Stimulated activated CD8-positive, alpha-beta memory T cell treated with anti-CD3 and anti-CD28 coated beads, Interleukin-15, amount 100 ng/mL, for 48 hours (primary cell): ENCODE measurements around the gene PCDHGA8.
"Not testable (repeated sequence)": the region's sequence is repeated elsewhere in the genome, so short reads cannot be mapped to it uniquely, and the experiment has no call there.

ENCODE experiments used
- DNase-seq, 2 donors: peaks; one replicate each; pipeline ENCODE4 v3.0.0-alpha.2; 2020; ENCODE audit warnings: low read depth in 2 of 2

The PCDHGA8 gene

GRCh38 chr5:141392429-141393198 lies at the start of gene PCDHGA8:
PCDHGA8 (plus strand) TSS chr5:141392633; CDS start chr5:141392814, 181 bp downstream.
- DNase-seq: no peak

GRCh38 chr5:141342773-141343172 lies 49.7 kb upstream of the PCDHGA8 start:
- no peak for DNase-seq

DNA sequence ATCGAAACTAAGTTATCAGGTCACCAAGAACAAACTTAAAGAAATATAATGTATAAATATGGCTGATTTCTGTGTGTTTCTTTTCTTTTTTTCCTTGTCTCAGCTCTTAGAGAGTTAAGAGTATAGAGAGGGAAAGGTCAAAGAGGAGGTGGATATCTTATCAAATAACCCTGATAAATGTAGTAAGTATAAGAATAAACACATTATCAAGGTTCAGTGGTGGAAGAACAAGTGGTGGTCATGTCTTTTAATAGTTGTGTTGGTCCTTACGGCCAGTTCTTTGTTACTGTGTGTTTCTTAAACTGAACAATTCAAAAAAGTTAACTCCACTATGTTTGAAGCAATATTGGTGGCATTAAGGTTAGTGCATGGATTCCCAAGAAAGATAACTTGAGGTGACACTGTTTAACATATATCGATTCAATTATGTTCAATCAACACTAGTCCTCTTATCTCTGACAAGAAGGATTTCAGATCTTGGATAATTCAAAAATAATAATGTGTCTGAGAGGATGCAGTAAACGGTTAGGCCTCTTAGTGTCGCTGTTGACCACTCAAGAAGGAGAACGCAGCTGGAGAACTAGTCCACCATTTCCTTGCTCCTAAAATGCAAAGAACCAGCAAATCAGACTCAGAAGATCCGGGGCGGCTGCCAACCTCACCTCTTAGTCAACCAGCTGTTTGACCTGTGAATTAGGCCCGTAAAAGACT lies 49.0 kb upstream of the PCDHGA8 start, which contains the start of gene PCDHGA3:
Gene PCDHGA3 (plus strand): TSS at position 588 of the 711 bp plus-strand sequence. CDS start 205 bp downstream, outside the sequence.
- DNase-seq: no peak

GRCh38 chr5:141343953-141344463 lies 48.4 kb upstream of the PCDHGA8 start:
- DNase-seq: no peak

GRCh38 chr5:141345327-141345726 lies 47.1 kb upstream of the PCDHGA8 start:
- no peak for DNase-seq

- not testable (repeated sequence) for DNase-seq
Measured at GRCh38 chr5:141346017-141346416, 46.4 kb upstream of the PCDHGA8 start.

- no peak for DNase-seq
Measured at GRCh38 chr5:141349917-141350619, 42.4 kb upstream of the PCDHGA8 start, which contains the start of gene PCDHGB1. PCDHGB1 (plus strand) TSS chr5:141350099; CDS start chr5:141350261, 162 bp downstream.

GRCh38 chr5:141351591-141351990 lies 40.8 kb upstream of the PCDHGA8 start:
- no peak for DNase-seq

- DNase-seq: no peak
Measured at GRCh38 chr5:141354900-141355469, 37.4 kb upstream of the PCDHGA8 start, which contains the start of gene PCDHGA4. PCDHGA4 (plus strand) TSS chr5:141355021; CDS start chr5:141355108, 87 bp downstream.

DNA sequence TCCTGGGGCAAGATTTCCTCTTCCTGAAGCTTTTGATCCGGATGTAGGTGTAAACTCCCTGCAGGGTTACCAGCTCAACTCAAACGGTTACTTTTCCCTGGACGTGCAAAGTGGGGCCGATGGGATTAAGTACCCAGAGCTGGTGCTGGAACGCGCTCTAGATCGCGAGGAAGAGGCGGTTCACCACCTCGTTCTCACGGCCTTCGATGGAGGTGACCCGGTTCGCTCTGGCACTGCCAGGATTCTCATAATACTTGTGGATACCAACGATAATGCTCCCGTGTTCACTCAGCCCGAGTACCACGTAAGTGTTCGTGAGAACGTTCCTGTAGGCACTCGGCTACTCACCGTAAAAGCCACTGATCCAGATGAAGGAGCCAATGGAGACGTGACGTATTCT lies 36.8 kb upstream of the PCDHGA8 start:
- DNase-seq: no peak

GRCh38 chr5:141356133-141356532 lies 36.3 kb upstream of the PCDHGA8 start:
- no peak for DNase-seq

DNA sequence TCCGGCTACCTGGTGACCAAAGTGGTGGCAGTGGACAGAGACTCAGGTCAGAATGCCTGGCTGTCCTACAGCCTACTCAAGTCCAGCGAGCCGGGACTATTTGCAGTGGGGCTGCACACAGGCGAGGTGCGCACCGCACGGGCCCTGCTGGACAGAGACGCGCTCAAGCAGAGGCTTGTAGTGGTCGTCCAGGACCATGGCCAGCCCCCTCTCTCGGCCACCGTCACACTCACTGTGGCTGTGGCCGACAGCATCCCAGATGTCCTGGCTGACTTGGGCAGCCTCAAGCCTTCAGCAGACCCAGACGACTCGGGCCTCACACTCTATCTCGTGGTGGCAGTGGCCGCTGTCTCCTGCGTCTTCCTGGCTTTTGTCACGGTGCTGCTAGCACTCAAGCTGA lies 35.5 kb upstream of the PCDHGA8 start:
- DNase-seq: no peak

DNA sequence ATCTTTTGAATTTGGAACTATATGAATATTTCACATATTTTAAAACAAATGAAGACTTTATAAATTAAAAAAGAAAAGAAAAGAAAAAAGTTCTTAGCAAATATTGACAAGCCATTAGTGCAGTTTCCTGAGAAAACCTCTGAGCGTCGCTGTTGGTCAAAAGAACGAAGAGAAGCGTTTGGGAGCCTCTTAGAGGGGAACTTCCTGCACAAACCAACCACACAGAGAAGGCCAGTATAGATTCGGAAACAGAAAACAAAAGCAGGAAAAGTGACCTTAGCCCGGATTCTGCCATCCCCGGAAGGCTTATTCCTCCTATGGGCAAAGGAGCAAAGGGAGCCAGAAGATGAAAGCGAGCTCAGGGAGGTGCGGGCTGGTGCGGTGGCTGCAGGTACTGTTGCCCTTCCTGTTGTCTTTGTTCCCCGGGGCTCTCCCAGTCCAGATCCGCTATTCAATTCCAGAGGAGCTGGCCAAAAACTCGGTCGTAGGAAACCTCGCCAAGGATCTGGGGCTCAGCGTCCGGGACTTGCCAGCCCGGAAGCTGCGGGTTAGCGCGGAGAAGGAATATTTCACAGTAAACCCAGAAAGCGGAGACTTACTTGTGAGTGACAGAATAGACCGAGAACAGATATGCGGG lies 32.5 kb upstream of the PCDHGA8 start, which contains the start of gene PCDHGB2:
Gene PCDHGB2 (plus strand): TSS at position 205 of the 637 bp plus-strand sequence. CDS start 142 bp downstream, at position 347.
- no peak for DNase-seq

DNA sequence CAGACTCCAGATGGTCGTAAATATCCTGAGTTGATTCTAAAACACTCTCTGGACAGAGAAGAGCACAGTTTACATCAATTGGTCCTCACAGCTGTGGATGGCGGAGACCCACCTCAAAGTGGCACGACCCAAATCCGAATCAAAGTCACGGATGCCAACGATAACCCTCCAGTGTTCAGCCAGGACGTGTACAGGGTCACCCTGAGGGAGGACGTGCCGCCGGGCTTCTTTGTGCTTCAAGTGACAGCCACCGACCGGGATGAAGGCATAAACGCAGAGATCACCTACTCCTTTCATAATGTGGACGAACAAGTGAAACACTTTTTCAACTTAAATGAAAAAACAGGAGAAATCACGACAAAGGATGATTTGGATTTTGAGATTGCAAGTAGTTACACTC lies 31.7 kb upstream of the PCDHGA8 start:
- no peak for DNase-seq

DNA sequence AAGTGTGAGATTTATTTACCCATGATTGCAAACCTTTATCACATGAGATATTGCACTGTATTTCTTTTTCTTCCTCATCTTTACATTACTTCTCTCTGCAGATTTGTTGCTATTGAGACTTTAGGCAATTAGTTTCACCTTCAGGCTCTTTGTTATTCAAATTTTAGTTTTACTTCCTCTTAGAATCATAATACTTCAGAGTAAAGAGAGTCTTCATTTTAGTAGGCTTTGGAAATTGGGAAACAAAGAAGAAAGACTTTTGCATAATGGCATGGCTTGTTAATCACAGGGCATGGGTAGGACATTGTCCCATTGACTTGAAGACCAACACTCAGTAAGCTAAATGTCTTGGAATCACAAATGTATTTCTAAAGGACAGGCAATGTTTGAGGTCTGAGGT lies 29.7 kb upstream of the PCDHGA8 start:
- DNase-seq: no peak

DNA sequence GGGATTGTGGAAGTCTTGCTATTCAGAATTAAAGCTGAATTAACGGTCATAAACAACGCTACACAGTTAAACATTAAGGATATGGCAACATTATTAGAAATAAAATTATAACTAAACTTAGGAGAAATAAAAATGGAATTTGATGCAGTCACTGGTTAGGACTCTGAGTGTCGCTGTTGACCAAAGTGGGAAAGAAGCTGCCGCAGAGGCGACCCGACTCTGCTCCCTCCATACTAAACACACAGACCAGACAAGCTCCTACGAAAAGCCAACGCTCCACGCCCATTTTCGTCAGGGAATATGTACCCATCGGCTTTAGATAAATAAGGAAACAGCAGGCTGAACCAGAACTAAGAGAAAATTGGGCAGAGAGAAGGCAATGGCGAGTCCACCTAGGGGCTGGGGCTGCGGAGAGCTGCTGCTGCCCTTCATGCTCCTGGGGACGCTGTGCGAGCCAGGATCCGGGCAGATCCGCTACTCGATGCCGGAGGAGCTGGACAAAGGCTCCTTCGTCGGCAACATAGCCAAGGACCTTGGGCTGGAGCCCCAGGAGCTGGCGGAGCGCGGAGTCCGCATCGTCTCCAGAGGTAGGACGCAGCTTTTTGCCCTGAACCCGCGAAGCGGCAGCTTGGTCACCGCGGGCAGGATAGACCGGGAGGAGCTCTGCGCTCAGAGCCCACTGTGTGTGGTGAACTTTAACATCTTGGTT lies 28.3 kb upstream of the PCDHGA8 start, which contains the start of gene PCDHGA5:
Gene PCDHGA5 (plus strand): TSS at position 211 of the 709 bp plus-strand sequence. CDS start 169 bp downstream, at position 380.
- DNase-seq: no peak

DNA sequence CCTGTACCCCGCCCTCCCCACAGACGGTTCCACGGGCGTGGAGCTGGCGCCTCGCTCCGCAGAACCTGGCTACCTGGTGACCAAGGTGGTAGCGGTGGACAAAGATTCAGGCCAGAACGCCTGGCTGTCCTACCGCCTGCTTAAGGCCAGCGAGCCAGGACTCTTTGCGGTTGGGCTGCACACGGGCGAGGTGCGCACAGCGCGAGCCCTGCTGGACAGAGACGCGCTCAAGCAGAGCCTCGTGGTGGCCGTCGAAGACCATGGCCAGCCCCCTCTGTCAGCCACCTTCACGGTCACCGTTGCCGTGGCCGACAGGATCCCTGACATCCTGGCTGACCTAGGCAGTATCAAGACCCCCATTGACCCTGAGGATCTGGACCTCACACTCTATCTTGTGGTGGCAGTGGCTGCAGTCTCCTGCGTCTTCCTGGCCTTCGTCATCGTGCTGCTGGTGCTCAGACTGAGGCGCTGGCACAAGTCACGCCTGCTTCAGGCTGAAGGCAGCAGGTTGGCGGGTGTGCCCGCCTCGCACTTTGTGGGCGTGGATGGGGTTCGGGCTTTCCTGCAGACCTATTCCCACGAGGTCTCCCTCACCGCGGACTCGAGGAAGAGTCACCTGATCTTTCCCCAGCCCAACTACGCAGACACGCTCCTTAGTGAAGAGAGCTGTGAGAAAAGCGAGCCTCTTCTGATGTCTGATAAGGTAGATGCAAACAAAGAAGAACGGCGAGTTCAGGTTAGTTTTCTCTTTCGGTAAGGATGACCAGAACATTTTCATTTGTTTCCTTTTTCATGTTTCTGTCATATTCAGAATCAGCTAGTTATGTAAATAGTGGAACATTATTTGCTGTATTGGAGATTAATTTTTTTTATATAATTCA lies 26.2 kb upstream of the PCDHGA8 start:
- DNase-seq: no peak

DNA sequence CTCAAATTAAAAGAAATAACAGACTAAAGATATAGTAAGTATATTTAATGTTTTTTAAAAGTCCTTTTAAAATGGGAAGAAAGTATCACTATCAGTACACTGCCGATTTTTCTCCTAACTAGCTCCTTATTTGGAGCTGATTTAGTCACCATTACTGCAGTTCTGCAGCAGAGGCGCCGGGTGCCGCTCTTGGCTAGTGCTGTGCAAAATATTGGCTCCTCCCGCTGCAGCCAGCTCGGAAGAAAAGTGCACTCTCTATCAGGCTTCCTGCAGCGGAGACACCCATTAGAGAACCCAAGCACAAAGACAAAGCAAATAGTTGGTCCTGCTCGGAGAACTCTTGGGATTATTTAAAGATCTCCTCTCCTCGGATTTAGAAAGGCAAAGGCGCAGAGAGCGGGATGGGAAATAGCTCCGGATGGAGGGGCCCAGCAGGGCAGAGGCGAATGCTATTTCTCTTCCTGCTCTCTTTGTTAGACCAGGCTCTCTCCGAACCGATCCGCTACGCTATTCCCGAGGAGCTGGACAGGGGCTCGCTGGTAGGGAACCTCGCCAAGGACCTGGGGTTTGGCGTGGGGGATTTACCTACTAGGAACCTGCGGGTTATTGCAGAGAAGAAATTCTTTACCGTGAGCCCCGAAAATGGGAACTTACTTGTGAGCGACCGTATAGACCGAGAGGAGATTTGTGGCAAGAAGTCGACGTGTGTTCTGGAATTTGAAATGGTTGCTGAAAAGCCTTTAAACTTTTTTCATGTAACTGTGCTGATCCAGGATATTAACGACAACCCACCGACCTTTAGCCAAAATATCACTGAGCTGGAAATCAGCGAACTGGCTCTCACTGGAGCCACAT lies 22.2 kb upstream of the PCDHGA8 start, which contains the start of gene PCDHGB3:
Gene PCDHGB3 (plus strand): TSS at position 249 of the 855 bp plus-strand sequence. CDS start 153 bp downstream, at position 402.
- DNase-seq: no peak
